GM19239 (cell line): ENCODE results near the gene ATP6V1A.
"Not testable (repeated sequence)": the region's sequence is repeated elsewhere in the genome, so short reads cannot be mapped to it uniquely, and the experiment has no call there.

Experiments
- DNase-seq: peaks from one replicate; pipeline ENCODE4 v3.0.0; 2011; ENCODE audit warnings: low spot score; ENCODE audit not compliant: insufficient read length
- FAIRE-seq: peaks from 2 replicates; lab custom pipeline; 2011; peaks lifted over from hg19 to GRCh38; lab: Jason Lieb, UNC

Gene ATP6V1A

GRCh38 chr3:113805249-113805648 lies 58.4 kb downstream of the ATP6V1A start:
- DNase-seq (no peak), FAIRE-seq (peak; percentile 75)

- DNase-seq (no peak), FAIRE-seq (no peak)
Observed at GRCh38 chr3:113812854-113813253, 66.0 kb downstream of the ATP6V1A start.

- FAIRE-seq (no peak), DNase-seq (no peak)
Observed at GRCh38 chr3:113819866-113820265, 73.0 kb downstream of the ATP6V1A start.

- FAIRE-seq: peak; percentile 92
- DNase-seq: no peak
Observed at GRCh38 chr3:113825090-113825489, 78.3 kb downstream of the ATP6V1A start.

GRCh38 chr3:113828600-113828999 lies 81.8 kb downstream of the ATP6V1A start:
- DNase-seq (no peak), FAIRE-seq (peak; percentile 94)

- DNase-seq (no peak), FAIRE-seq (no peak)
Observed at GRCh38 chr3:113829576-113830354, 82.9 kb downstream of the ATP6V1A start.

GRCh38 chr3:113831103-113831355 lies 84.2 kb downstream of the ATP6V1A start:
- no peak for DNase-seq
- FAIRE-seq: peak; percentile 88

GRCh38 chr3:113832477-113833164 lies 85.8 kb downstream of the ATP6V1A start:
- DNase-seq (no peak), FAIRE-seq (peak; percentile 28)

- DNase-seq (no peak), FAIRE-seq (no peak)
Observed at GRCh38 chr3:113834983-113835382, 88.1 kb downstream of the ATP6V1A start.

- DNase-seq (peak; percentile 80), FAIRE-seq (peak; percentile 86)
Observed at GRCh38 chr3:113838631-113839209, 91.9 kb downstream of the ATP6V1A start, which contains the start of gene GRAMD1C. TSS of gene GRAMD1C (plus strand) at chr3:113838788. CDS start at chr3:113838910, 122 bp downstream.

GRCh38 chr3:113839551-113839950 lies 92.7 kb downstream of the ATP6V1A start:
- FAIRE-seq (no peak), DNase-seq (no peak)

- FAIRE-seq (peak; percentile 70), DNase-seq (no peak)
Observed at GRCh38 chr3:113844622-113845222, 97.9 kb downstream of the ATP6V1A start.

- FAIRE-seq (no peak), DNase-seq (no peak)
Observed at GRCh38 chr3:113847247-113847646, 100.4 kb downstream of the ATP6V1A start.

- DNase-seq (no peak), FAIRE-seq (no peak)
Observed at GRCh38 chr3:113847664-113848461, 101.0 kb downstream of the ATP6V1A start.

GRCh38 chr3:113849071-113849470 lies 102.2 kb downstream of the ATP6V1A start:
- not testable (repeated sequence) for DNase-seq, FAIRE-seq

GRCh38 chr3:113849841-113850240 lies 103.0 kb downstream of the ATP6V1A start:
- FAIRE-seq: not testable (repeated sequence)

GRCh38 chr3:113850391-113850790 lies 103.6 kb downstream of the ATP6V1A start:
- FAIRE-seq, DNase-seq: not testable (repeated sequence)

More at GRCh38 chr3:113849841-113850240, 103.0 kb downstream of the ATP6V1A start:
- not testable (repeated sequence) for DNase-seq

- DNase-seq: no peak
- FAIRE-seq: no peak
Observed at GRCh38 chr3:113852506-113852905, 105.7 kb downstream of the ATP6V1A start.
